ENCODE measurements around the gene NFATC1.

The NFATC1 gene

GRCh38 chr18:79494936-79495335, 99.2 kb downstream of the NFATC1 start:
- TF ChIP-seq EZH2 (IDR thresholded peaks at IDR 0.05; ENCODE audit: borderline replicate concordance, low read depth, low read length, severe bottlenecking), result no peak
- TF ChIP-seq, protein P1, sequence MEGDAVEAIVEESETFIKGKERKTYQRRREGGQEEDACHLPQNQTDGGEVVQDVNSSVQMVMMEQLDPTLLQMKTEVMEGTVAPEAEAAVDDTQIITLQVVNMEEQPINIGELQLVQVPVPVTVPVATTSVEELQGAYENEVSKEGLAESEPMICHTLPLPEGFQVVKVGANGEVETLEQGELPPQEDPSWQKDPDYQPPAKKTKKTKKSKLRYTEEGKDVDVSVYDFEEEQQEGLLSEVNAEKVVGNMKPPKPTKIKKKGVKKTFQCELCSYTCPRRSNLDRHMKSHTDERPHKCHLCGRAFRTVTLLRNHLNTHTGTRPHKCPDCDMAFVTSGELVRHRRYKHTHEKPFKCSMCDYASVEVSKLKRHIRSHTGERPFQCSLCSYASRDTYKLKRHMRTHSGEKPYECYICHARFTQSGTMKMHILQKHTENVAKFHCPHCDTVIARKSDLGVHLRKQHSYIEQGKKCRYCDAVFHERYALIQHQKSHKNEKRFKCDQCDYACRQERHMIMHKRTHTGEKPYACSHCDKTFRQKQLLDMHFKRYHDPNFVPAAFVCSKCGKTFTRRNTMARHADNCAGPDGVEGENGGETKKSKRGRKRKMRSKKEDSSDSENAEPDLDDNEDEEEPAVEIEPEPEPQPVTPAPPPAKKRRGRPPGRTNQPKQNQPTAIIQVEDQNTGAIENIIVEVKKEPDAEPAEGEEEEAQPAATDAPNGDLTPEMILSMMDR (IDR thresholded peaks at IDR 0.05; ENCODE audit: borderline replicate concordance, extremely low read depth, low read length, poor library complexity, severe bottlenecking), result no peak
- Histone ChIP-seq H3K4me2 (ENCODE audit: insufficient read depth, low read length) (no peak overlapping the region), H3K36me3 (ENCODE audit: insufficient read depth, low read length) (peaks cover 12% of the 10 kb centered on the region), H3K27me3 (ENCODE audit: insufficient read depth, low read length, poor library complexity) (no peaks in the 10 kb centered on the region), H2AFZ (ENCODE audit: low read depth, low read length) (no peak overlapping the region), H3K4me1 (ENCODE audit: insufficient read depth, low read length) (no peaks in the 10 kb centered on the region), H3K79me2 (ENCODE audit: insufficient read depth, low read length) (no peaks in the 10 kb centered on the region), H3K9ac (ENCODE audit: low read depth, low read length) (no peak overlapping the region), H3K9me3 (ENCODE audit: insufficient read depth, low read length, severe bottlenecking) (peaks cover 29% of the 10 kb centered on the region), H4K20me1 (ENCODE audit: insufficient read depth, low read length) (no peaks in the 10 kb centered on the region), H3K27ac (ENCODE audit: low read length) (no peak overlapping the region), H3K4me3 (ENCODE audit: low read depth in 1 of 2, low read length in 2 of 2) (no peak overlapping the region)
- DNase-seq, result no peak
- ATAC-seq (ENCODE audit: insufficient read depth, low read depth), result no peak

DNA sequence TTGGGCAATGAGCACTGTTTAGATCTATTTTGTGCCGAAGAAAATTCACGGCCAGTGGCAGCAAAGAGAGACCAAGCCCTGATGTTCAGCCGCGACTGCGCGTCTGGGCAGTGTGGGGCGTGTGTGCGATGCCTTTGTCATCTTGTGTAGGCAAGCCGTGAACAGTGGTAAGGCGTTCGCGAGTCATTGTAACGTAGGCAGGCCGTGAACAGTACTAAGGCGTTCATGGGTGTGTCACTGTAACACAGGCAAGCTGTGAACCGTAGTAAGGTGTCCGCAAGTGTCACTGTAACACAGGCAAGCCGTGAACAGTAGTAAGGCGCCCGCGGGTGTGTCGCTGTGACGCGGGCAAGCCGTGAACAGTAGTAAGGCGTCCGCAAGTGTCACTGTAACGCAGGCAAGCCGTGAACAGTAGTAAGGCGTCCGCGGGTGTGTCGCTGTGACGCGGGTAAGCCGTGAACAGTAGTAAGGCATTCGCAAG, 99.9 kb downstream of the NFATC1 start:
- ATAC-seq (ENCODE audit: insufficient read depth, low read depth) (no peak), DNase-seq (no peak)
- peaks cover 30% of the 10 kb centered on the region for H3K9me3 ChIP-seq (ENCODE audit: insufficient read depth, low read length, severe bottlenecking)
- H2AFZ ChIP-seq (ENCODE audit: low read depth, low read length), result no peak overlapping the region
- no peaks in the 10 kb centered on the region for H4K20me1 ChIP-seq (ENCODE audit: insufficient read depth, low read length)
- H3K4me1 ChIP-seq (ENCODE audit: insufficient read depth, low read length), result no peaks in the 10 kb centered on the region
- H3K4me3 ChIP-seq (ENCODE audit: low read depth in 1 of 2, low read length in 2 of 2), result no peak overlapping the region
- H3K36me3 ChIP-seq (ENCODE audit: insufficient read depth, low read length), result peaks cover 12% of the 10 kb centered on the region
- no peaks in the 10 kb centered on the region for H3K27me3 ChIP-seq (ENCODE audit: insufficient read depth, low read length, poor library complexity)
- no peaks in the 10 kb centered on the region for H3K79me2 ChIP-seq (ENCODE audit: insufficient read depth, low read length)
- no peak overlapping the region for H3K27ac ChIP-seq (ENCODE audit: low read length)
- no peak overlapping the region for H3K9ac ChIP-seq (ENCODE audit: low read depth, low read length)
- no peak overlapping the region for H3K4me2 ChIP-seq (ENCODE audit: insufficient read depth, low read length)
- TF ChIP-seq EZH2 (IDR thresholded peaks at IDR 0.05; ENCODE audit: borderline replicate concordance, low read depth, low read length, severe bottlenecking), result no peak
- TF ChIP-seq, protein P1 (IDR thresholded peaks at IDR 0.05; ENCODE audit: borderline replicate concordance, extremely low read depth, low read length, poor library complexity, severe bottlenecking), result no peak

DNA sequence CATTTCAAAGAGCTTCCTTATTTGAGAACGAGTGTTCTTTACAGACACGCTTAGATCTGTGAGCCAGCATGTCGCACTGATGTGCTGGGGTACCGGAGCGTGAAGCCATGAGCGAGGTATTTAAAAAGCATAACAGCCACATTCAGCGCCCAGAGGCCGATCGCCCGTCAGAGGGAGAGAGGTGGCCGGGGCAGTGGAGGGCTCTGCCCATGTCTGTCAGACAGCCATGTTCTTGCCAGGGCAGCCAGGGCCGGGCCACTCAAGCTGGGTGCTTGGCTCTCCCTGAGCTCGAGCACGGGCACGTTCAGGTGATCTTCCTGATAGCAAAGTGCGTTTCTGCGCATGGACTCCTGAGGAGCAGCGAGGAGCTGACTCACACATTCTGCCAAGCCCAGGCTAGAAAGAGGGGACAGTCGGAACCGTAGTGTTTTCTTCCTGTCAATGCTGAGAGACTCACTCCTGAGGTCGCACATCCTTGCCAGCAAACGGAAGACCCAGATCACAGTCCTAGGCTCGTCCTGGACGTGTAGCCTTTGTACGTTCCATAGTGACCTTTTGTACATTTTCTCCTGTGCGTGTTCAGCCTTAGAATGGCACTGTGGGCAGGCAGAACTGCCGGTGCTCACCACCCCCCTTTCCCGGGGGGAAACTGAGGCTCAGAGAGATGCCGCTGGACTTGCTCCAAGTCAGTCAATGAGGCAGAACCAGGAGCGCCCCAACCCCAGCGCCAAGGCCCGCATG, 100.7 kb downstream of the NFATC1 start:
- no peak overlapping the region for H3K27ac ChIP-seq (ENCODE audit: low read length)
- no peaks in the 10 kb centered on the region for H3K27me3 ChIP-seq (ENCODE audit: insufficient read depth, low read length, poor library complexity)
- H3K4me2 ChIP-seq (ENCODE audit: insufficient read depth, low read length), result no peak overlapping the region
- no peaks in the 10 kb centered on the region for H4K20me1 ChIP-seq (ENCODE audit: insufficient read depth, low read length)
- no peak for DNase-seq
- H3K4me1 ChIP-seq (ENCODE audit: insufficient read depth, low read length), result no peaks in the 10 kb centered on the region
- H3K4me3 ChIP-seq (ENCODE audit: low read depth in 1 of 2, low read length in 2 of 2), result no peak overlapping the region
- H3K9me3 ChIP-seq (ENCODE audit: insufficient read depth, low read length, severe bottlenecking), result peaks cover 30% of the 10 kb centered on the region
- no peaks in the 10 kb centered on the region for H3K79me2 ChIP-seq (ENCODE audit: insufficient read depth, low read length)
- no peak overlapping the region for H3K9ac ChIP-seq (ENCODE audit: low read depth, low read length)
- peaks cover 12% of the 10 kb centered on the region for H3K36me3 ChIP-seq (ENCODE audit: insufficient read depth, low read length)
- H2AFZ ChIP-seq (ENCODE audit: low read depth, low read length), result no peak overlapping the region
- TF ChIP-seq EZH2 (IDR thresholded peaks at IDR 0.05; ENCODE audit: borderline replicate concordance, low read depth, low read length, severe bottlenecking), result no peak
- TF ChIP-seq, protein P1 (IDR thresholded peaks at IDR 0.05; ENCODE audit: borderline replicate concordance, extremely low read depth, low read length, poor library complexity, severe bottlenecking), result no peak
- no peak for ATAC-seq (ENCODE audit: insufficient read depth, low read depth)

All from DND-41 (cell line).